ENCODE measurements around the gene RAD23B. TPM values are rescaled to one million over a fixed set of nuclear protein-coding genes. Genes with fewer than 3 reads are reported as not detected.

The RAD23B gene
- total RNA-seq, 4 donors from 2014 or later: 87.3 to 98.6 (median 93.1) TPM

DNA sequence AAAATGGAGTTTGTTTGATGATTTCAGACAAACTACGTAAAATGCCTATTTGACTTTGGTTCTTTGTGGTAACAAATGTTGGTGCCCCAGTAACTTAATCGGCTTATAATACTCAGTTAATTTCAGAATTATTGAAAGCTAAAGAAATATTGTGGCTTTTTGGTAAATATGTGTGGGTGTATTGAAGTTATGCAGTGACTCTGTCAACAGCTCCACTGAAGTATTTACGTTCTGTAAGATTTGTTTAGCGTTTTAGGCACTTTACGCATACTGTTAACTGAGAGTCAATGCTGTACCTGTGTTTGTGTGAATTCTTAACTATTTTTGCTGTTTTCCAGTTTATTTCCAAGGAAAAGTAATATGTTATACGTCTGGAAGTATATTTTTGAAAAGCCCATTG lies 2.2 kb downstream of the RAD23B start:
- Histone ChIP-seq H3K27me3 (no peaks in the 10 kb centered on the region), H3K9me3 (no peaks in the 10 kb centered on the region), H3K36me3 (no peaks in the 10 kb centered on the region), H3K27ac (peak overlapping the region in 3 of 4 donors; percentile 17 to 99 (median 99)), H3K4me1 (peaks cover 3 to 61% (median 19%) of the 10 kb centered on the region in 4 donors), H3K4me3 (peak overlapping the region; percentile 77 to 97 (median 94))
- 11 to 12% methylated on average over 6 of the region's 6 CpGs for WGBS, 2 donors
- DNase-seq (ENCODE audit: low spot score in 2 of 2): no peak
- TF ChIP-seq POLR2A (IDR thresholded peaks at IDR 0.05) (no peak), CTCF (IDR thresholded peaks at IDR 0.05) (no peak), EP300 (IDR thresholded peaks at IDR 0.05) (no peak)

GRCh38 chr9:107286057-107286456 lies 3.0 kb downstream of the RAD23B start:
- no peaks in the 10 kb centered on the region for H3K9me3 ChIP-seq
- H3K27ac ChIP-seq: peak overlapping the region in 2 of 4 donors; percentile 99
- H3K36me3 ChIP-seq: no peaks in the 10 kb centered on the region
- no peak for DNase-seq (ENCODE audit: low spot score in 2 of 2)
- H3K4me1 ChIP-seq: peaks cover 3 to 69% (median 23%) of the 10 kb centered on the region in 4 donors
- H3K4me3 ChIP-seq: peak overlapping the region in 2 of 4 donors; percentile 77 to 94
- TF ChIP-seq POLR2A (IDR thresholded peaks at IDR 0.05) (no peak), CTCF (IDR thresholded peaks at IDR 0.05) (no peak), EP300 (IDR thresholded peaks at IDR 0.05) (no peak)
- H3K27me3 ChIP-seq: no peaks in the 10 kb centered on the region
- WGBS, 2 donors: 39 to 50% methylated on average over 2 of the region's 2 CpGs

DNA sequence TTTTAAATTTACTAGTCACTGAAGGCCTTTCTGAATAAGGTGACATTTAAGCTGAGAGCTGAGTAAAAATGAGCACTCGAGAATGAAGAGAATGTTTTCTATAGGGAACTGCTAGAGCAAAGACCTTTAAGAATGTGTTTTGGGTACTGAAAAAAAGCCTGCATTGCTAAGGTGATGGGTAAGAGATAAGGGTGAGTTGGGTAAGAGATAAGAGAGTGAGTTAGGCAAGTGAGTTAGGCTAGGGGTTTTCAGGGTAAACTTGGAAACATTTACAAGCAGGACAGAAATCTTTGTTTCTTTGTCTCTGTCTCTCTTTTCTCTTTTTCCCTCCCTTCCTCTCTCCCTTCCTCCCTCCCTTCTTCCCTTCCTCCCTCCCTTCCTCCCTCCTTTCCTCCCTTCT lies 5.6 kb downstream of the RAD23B start:
- Histone ChIP-seq H3K4me1 (peaks cover 3 to 84% (median 25%) of the 10 kb centered on the region in 4 donors), H3K9me3 (no peaks in the 10 kb centered on the region), H3K4me3 (no peak overlapping the region), H3K27ac (no peak overlapping the region), H3K27me3 (no peaks in the 10 kb centered on the region), H3K36me3 (no peaks in the 10 kb centered on the region)
- DNase-seq (ENCODE audit: low spot score in 2 of 2): no peak
- TF ChIP-seq CTCF (IDR thresholded peaks at IDR 0.05): no peak
- TF ChIP-seq POLR2A (IDR thresholded peaks at IDR 0.05): no peak
- no peak for TF ChIP-seq EP300 (IDR thresholded peaks at IDR 0.05)
- WGBS, 2 donors: 66 to 68% methylated on average over 1 of the region's 1 CpG

GRCh38 chr9:107290619-107291018 lies 7.5 kb downstream of the RAD23B start:
- no peak for TF ChIP-seq POLR2A (IDR thresholded peaks at IDR 0.05)
- no peak for TF ChIP-seq EP300 (IDR thresholded peaks at IDR 0.05)
- TF ChIP-seq CTCF (IDR thresholded peaks at IDR 0.05): no peak
- Histone ChIP-seq H3K4me1 (peaks cover 3 to 91% (median 32%) of the 10 kb centered on the region in 4 donors), H3K27me3 (no peaks in the 10 kb centered on the region), H3K27ac (no peak overlapping the region), H3K4me3 (no peak overlapping the region), H3K36me3 (no peaks in the 10 kb centered on the region), H3K9me3 (no peaks in the 10 kb centered on the region)
- no peak for DNase-seq (ENCODE audit: low spot score in 2 of 2)
- 35 to 43% methylated on average over 7 of the region's 7 CpGs for WGBS, 2 donors

GRCh38 chr9:107292821-107293542 lies 9.9 kb downstream of the RAD23B start:
- H3K27ac ChIP-seq: no peak overlapping the region
- no peaks in the 10 kb centered on the region for H3K27me3 ChIP-seq
- no peak overlapping the region for H3K4me3 ChIP-seq
- H3K36me3 ChIP-seq: no peaks in the 10 kb centered on the region
- no peaks in the 10 kb centered on the region for H3K9me3 ChIP-seq
- WGBS, 2 donors: 93 to 95% methylated on average over 1 of the region's 1 CpG
- no peak for DNase-seq (ENCODE audit: low spot score in 2 of 2)
- TF ChIP-seq CTCF (IDR thresholded peaks at IDR 0.05): no peak
- no peak for TF ChIP-seq EP300 (IDR thresholded peaks at IDR 0.05)
- TF ChIP-seq POLR2A (IDR thresholded peaks at IDR 0.05): no peak
- H3K4me1 ChIP-seq: peaks cover 0 to 73% (median 21%) of the 10 kb centered on the region in 4 donors

All from tibial nerve (tissue), 4 donors.